ENCODE measurements around the gene ZNF714. TPM values are rescaled to one million over a fixed set of nuclear protein-coding genes. Genes with fewer than 3 reads are reported as not detected.

The ZNF714 gene
- total RNA-seq, result 3.0 and 3.3 TPM in 2 replicates

DNA sequence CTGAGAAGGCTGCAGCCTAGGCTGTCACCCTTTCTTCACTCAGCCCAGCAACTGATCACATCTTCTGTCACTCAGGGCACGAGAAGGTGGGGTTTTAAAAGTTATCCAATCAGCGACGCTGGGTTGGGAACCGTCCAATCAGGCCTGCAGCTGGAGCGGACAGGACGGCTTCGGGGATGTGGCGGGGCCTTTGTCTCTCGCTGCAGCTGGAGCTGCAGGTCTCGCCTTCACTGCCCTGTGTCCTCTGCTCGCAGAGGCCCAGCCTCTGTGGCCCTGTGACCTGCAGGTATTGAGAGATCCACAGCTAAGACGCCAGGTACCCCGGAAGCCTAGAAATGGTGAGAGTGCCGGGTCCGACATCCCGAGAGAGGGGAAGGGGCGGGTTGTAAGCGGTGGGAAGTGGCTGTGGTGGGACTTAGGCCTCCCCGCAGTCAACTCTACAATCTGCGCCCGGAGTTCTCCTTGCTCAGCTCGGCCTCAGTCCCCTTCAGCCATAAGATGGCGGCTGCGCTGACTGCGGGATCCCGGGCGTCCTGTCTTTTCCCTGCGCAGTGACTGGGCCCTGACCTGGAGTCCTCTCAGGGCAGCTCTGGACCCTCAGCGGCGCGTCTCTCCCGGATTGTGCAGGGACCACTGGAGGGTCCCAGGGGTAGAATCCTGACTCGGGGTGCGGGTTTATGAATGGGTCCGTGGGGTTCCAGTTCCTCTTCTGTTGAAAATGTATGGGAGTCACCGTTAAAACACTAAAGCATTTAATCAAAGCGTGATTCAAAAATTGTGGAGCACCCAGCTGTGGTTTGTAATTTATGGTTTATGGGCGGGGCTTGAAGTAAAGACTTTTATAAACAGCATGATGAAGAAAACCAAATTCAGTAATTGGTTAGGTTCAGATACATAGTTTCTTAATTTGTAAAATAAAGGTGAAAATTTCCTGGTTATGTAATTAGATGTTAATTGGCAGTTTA, at the start of gene ZNF714:
Gene ZNF714, plus strand, starts transcription at position 193 of the 965 bp plus-strand sequence. CDS start 16,066 bp downstream, outside the sequence.

DNA sequence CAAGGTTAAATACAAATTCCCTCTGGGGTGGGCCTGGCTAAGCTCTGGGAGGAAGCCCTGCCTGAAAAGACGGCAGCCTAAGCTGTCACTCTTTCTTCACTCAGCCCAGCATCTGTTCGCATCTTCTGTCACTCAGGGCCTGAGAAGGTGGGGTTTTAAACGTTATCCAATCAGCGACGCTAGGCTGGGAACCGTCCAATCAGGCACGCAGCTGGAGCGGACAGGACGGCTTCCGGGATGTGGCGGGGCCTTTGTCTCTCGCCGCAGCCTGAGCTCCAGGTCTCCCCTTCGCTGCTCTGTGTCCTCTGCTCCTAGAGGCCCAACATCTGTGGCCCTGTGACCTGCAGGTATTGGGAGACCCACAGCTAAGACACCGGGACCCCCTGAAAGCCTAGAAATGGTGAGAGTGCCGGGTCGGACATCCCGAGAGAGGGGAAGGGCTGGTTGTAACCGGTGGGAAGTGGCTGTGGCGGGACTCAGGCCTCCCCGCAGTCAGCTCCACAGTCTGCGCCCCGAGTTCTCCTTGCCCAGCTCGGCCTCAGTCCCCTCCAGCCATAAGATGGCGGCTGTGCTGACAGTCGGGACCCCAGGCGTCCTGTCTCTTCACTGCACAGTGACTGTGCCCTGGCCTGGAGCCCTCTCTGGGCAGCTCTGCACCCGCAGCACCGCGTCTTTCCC, 59.9 kb downstream of the ZNF714 start, which contains the start of gene ZNF431:
Gene ZNF431, plus strand, starts transcription at position 254 of the 678 bp plus-strand sequence. Its CDS starts 144 bp downstream, at position 398.

Other genes starting within 250 kb of the ZNF714 start
- gene ZNF85, start 159.0 kb upstream of the ZNF714 start, total RNA-seq, result 3.1 and 4.3 TPM in 2 replicates
- gene ZNF430, start 61.5 kb upstream of the ZNF714 start, total RNA-seq, result 3.4 and 4.6 TPM in 2 replicates
- 2.5 and 4.4 TPM in 2 replicates for gene ZNF431, start 59.8 kb downstream of the ZNF714 start, total RNA-seq
- gene ZNF708, start 247.2 kb downstream of the ZNF714 start, total RNA-seq, result 3.7 and 4.6 TPM in 2 replicates